ENCODE data around the gene SH3GL1.

Gene SH3GL1

DNA sequence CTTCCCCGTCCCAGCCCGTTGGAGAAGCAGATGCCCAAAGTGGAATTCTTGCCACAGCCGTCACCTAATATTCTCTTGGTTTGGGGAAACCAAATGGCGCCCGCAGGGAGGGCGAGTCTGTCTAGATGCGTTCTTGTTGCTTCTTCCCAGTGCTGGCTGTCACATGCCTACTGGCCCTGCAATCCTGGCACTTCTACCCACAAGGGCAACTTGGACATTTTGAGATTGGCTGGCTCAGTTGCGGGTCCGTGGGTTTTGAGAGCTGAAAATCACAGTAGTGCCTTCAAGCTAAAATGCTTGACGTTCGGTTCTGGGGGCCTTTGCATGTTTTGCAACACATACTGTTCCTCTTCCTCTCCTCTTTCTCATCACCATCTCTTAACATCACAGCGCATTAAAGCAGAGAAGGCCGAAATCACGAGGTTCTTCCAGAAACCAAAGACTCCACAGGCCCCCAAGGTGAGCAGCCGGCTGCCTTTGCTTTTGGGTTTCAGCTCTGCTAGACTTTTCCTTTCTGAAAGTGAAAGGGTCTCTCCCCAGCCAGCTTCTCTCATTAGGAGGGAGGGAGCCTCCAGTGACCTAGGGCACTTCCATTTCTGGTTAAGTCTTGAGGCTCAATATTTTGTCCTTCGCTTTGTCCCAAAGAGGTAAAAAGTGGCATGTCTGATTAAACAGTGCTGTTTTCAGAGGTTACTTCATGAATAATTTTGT lies 23.2 kb upstream of the SH3GL1 start:
- no peak overlapping the region for H3K4me3 ChIP-seq (ENCODE audit: low read length)
- TF ChIP-seq ZNF274 (IDR thresholded peaks at IDR 0.05; ENCODE audit: low read depth, low read length) = no peak

DNA sequence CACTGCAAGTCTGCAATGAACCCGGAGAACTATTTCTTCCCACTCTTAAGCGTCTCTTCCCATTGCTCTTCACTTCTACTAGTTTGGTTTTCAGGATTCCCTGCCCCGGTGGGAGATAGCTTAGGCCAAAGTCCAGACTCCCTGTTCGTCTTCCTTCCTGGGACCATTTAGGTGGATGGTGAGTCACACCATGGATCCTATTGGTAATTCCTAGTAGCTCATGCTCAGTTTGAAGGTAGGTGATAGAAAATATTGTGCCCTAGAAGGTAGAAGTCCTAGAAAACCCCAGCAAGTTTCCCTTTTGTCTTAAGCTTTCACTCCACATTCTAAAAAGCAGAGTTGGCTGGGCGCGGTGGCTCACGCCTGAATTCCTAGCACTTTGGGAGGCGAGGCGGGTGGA lies 15.9 kb upstream of the SH3GL1 start:
- no peak overlapping the region for H3K4me3 ChIP-seq (ENCODE audit: low read length)
- no peak for TF ChIP-seq ZNF274 (IDR thresholded peaks at IDR 0.05; ENCODE audit: low read depth, low read length)

DNA sequence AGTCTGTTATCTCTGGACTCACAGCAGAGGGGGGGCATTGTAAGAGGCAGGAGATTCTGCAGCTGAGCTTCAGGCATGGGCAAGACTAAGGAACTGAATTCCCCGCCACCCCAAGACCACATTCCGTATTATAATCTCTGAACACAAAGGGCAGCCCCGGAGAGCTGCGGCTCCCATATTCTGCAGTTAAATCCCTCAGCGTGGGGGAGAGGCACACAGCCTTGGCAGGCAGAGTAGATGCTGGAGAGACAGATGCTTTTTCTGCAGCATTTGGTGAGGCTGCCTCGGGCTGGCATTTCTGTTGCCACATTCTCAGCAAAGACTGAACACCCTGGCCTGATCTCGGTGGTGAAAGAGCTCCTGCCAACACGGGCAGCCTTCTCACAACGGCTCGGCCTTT lies 15.0 kb upstream of the SH3GL1 start:
- TF ChIP-seq ZNF274 (IDR thresholded peaks at IDR 0.05; ENCODE audit: low read depth, low read length) = no peak
- no peak overlapping the region for H3K4me3 ChIP-seq (ENCODE audit: low read length)

- TF ChIP-seq ZNF274 (IDR thresholded peaks at IDR 0.05; ENCODE audit: low read depth, low read length) = no peak
- H3K4me3 ChIP-seq (ENCODE audit: low read length) = no peak overlapping the region
Observed at GRCh38 chr19:4414800-4415321, 14.5 kb upstream of the SH3GL1 start.

DNA sequence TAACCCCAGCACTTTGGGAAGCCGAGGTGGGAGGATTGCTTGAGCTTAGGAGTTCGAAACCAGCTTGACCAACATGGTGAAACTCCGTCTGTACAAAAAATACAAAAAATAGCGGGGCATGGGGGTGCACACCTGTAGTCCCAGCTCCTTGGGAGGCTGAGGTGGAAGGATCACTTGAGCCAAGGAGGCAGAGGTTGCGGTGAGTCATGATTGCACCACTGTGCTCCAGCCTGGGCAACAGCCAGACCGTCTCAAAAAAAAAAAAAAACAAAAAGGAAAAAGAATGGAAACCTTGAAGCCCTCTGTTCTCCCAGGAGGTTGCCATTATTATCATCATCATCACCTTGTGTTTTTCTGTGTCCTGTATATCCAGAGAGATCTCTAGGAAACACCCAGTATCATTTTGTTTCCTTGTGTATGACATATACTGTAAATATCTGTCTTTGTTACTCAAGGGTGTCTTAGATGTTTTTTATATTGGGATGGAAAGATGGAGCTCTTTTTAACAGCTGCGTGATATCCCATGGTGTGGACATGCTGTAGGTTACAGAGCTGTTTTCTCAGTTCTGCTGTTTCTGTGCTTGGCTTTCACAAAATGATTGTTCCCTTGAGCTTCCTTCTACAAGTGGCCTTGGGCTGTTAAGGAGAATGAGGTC lies 13.9 kb upstream of the SH3GL1 start:
- no peak for TF ChIP-seq ZNF274 (IDR thresholded peaks at IDR 0.05; ENCODE audit: low read depth, low read length)
- H3K4me3 ChIP-seq (ENCODE audit: low read length) = no peak overlapping the region

DNA sequence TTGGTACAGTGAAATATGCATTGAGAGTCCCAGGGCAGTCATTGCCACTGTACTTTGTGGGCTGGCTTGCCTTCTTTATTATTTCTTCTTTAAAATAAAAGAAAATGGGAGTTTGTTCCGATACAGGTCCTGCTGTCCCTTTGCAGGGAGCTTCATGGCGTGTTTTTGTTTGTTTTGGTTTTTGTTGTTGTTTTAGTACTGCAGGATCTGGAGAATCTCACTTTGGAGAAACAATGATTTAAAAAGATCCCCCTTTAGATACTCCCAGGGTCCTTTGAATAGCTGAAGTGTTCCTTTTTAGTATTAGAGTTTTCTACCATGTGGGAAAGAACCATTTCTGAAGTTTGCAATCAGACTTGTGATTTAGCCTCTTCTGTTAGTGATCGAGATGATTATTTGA lies 13.2 kb upstream of the SH3GL1 start:
- no peak for TF ChIP-seq ZNF274 (IDR thresholded peaks at IDR 0.05; ENCODE audit: low read depth, low read length)

GRCh38 chr19:4409123-4409933 lies 9.0 kb upstream of the SH3GL1 start:
- H3K4me3 ChIP-seq (ENCODE audit: low read length) = no peak overlapping the region
- TF ChIP-seq ZNF274 (IDR thresholded peaks at IDR 0.05; ENCODE audit: low read depth, low read length) = no peak

More for the DNA sequence above, 13.2 kb upstream of the SH3GL1 start:
- no peak overlapping the region for H3K4me3 ChIP-seq (ENCODE audit: low read length)

- no peak overlapping the region for H3K4me3 ChIP-seq (ENCODE audit: low read length)
Observed at GRCh38 chr19:4406626-4407025, 6.3 kb upstream of the SH3GL1 start.

DNA sequence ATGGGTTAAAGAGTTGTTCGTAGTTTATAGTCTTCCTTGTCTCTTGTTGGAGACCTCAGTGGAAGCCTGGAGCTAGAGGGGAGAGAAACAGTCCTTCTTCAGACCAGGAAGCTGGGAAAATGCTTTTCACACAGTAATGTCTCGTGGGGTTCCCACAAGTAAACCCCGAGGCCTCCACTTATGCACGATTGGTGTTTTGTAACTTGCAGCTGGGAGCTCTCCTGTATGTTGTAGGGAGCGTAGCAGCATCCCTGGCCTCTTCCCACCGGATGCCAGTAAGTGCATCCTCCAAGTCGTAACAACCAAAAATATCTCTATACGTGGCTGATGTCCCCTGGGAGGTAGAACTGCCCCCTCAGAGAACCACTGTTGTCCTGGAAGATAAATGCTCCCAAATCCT lies 5.6 kb upstream of the SH3GL1 start:
- TF ChIP-seq ZNF274 (IDR thresholded peaks at IDR 0.05; ENCODE audit: low read depth, low read length) = no peak
- H3K4me3 ChIP-seq (ENCODE audit: low read length) = no peak overlapping the region

More at GRCh38 chr19:4406626-4407025, 6.3 kb upstream of the SH3GL1 start:
- no peak for TF ChIP-seq ZNF274 (IDR thresholded peaks at IDR 0.05; ENCODE audit: low read depth, low read length)

DNA sequence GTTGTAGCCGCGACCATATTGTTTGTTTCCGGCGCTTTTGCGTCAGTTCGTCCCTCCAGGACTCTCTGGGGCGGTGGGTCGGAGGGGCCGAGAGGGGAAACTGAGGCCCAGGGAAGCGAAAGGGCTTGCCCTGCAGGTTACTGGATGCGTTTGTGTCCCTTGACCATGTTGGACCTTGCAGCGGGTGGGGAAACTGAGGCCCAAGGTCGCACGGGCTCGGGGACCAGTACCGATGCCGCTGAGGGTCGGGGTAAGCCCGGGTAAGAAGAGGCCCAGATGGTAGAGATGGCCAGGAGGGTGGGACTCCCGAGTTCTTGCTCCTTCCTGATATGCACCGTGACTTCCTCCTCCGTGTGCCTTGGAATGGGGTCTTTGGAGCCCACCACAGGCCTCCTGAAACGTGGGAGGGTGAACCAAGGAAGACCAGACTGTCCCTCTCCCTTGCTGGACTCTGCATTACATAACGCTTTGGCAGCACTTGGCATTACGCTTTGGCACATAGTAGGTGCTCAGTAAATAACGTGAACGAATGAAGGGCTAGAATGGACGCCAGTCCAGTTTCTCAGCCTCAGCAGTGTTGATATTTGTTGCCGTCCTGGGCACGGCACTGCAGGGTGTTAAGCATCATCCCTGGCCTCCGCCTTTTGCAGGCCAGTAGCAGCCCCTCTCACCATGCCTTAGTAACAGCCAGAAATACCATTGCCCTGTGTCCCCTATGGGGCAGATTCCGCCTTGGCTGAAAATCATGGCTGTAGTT lies 2.8 kb upstream of the SH3GL1 start:
- peak overlapping the region; percentile 84 for H3K4me3 ChIP-seq (ENCODE audit: low read length)
- no peak for TF ChIP-seq ZNF274 (IDR thresholded peaks at IDR 0.05; ENCODE audit: low read depth, low read length)

DNA sequence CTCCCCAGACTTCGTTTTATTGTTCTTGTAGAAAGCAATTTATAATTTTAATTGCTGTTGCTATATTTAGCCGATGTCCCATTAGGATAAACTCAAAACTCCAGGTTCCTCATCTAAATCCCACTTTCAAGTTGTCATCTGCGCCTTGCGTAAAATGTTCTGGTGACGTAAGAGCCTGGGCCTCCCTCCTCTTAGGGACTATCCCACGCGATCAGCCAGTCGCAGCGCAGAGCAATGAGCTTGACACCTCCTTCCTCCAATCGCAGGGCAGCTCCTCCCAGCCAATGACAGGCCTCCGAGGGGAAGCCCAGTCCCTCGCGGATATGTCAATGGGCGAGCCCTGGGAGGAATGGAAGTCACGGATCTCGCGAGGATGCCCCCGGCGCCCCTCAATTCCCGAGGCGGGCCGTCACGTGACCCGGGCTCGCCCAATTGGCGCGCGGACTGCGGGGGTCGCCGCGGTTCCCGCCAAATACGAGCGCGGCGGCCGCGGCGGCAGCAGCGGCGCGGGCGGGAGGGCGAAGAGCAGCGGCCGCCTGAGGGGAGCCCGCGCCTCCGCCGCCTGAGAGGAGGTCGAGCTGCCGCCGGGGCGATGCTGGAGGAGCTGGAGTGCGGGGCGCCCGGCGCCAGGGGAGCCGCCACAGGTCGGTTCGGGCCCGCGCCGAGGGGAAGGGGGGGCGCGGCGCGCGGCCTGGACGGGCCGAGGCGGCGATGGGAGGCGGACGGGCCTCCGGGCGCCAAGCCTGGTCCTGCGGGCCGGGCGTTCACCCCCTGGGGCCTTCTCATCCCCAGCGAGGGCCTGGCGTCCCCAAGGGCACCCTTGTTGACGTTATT lies 2.0 kb upstream of the SH3GL1 start, which contains the start of gene CHAF1A:
TSS of gene CHAF1A (plus strand) at position 470 of the 834 bp plus-strand sequence. CDS start at position 593, 123 bp downstream.
- no peak for TF ChIP-seq ZNF274 (IDR thresholded peaks at IDR 0.05; ENCODE audit: low read depth, low read length)
- peak within 1 kb of the TSS; percentile 84 for H3K4me3 ChIP-seq (ENCODE audit: low read length)

DNA sequence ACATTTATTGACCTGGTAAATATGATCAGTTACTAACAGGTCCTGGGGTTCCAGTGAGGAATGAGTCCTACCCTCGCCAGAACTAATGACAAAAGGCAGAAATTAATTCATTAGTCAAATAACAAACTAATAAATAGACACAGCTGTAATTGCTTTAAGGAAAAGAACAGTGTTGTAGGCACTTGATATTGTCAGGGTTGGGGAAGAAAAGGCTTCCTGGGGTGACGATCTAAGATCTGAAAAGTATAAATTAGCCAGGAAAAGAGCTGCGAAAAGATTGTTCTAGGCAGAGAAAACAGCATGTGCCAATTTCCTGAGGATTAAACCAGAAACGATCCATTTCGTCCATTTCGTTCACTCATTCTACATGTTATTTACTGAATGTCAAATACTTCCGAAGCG lies 1.4 kb upstream of the SH3GL1 start:
- no peak for TF ChIP-seq ZNF274 (IDR thresholded peaks at IDR 0.05; ENCODE audit: low read depth, low read length)
- peak overlapping the region; percentile 57 for H3K4me3 ChIP-seq (ENCODE audit: low read length)

DNA sequence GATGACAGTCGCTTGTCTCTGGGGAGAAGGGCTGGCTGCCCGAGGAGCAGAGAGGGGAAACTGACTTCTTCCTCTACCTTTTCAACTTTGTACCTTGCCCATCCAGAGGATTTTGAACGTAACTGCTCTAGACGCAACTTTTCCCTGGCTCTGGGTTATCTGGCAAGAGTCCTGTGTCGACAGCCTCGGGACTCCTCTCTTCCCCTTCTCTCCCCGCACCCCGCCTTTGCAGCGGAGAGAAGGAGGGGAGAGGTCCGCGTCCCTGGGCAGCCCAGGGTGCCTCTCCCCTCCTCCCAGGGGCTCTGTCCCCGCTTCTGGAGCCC lies 574 bp downstream of the SH3GL1 start:
- no peak for TF ChIP-seq ZNF274 (IDR thresholded peaks at IDR 0.05; ENCODE audit: low read depth, low read length)

More for the DNA sequence above, 574 bp downstream of the SH3GL1 start:
- peak overlapping the region; percentile 95 for H3K4me3 ChIP-seq (ENCODE audit: low read length)
